A549 treated with GW870086 at 1 μM for 4 hours (cell line): ENCODE results near the gene MCEMP1. TPM values are rescaled to one million over a fixed set of nuclear protein-coding genes. Genes with fewer than 3 reads are reported as not detected.

Experiments used
- total RNA-seq: library from RNA; stranded (reverse); fragments of 200-300 nt; extraction: Qiagen RNA extraction; gene quantifications from 5 replicates; pipeline ENCODE4 v1.2.3, GENCODE V29; 2022; ENCODE audit warnings: low read depth

The MCEMP1 gene, protein sequence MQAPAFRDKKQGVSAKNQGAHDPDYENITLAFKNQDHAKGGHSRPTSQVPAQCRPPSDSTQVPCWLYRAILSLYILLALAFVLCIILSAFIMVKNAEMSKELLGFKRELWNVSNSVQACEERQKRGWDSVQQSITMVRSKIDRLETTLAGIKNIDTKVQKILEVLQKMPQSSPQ
- total RNA-seq = not detected in 5 replicates

GRCh38 chr19:7676854-7677253, at the start of gene MCEMP1:
MCEMP1 (plus strand) TSS chr19:7677090; CDS start chr19:7677121, 31 bp downstream.

GRCh38 chr19:7629347-7630054, 47.4 kb upstream of the MCEMP1 start, which contains the start of the genes PET100 and XAB2:
PET100 (plus strand) TSS chr19:7629793; CDS start chr19:7629834, 41 bp downstream.
XAB2 (minus strand) TSS chr19:7629545; CDS start chr19:7629527, 18 bp downstream.

DNA sequence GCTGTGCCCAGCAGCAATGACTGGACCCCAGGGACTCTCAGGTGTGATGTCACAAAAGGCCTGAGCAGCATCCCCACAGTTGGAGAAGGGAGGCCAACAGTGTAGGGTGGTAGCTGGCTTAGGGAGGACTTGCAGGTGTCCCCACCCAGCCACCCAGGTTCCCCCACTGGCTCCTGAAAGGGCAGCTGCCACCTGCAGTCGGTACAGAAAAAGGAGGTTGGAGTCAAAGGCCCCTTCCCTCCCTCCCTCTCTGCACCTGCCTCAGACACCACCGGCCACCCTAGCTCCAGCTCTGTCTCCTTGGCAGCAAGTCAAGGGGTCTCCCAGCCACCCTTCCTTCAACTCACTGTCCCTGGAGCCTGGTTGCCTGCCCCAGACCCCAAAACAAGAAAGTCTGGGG, 43.2 kb upstream of the MCEMP1 start, which contains the start of gene PCP2:
Gene PCP2 (minus strand): TSS at position 22 of the 400 bp plus-strand sequence. CDS start 262 bp downstream, outside the sequence.

GRCh38 chr19:7636691-7637373, 40.1 kb upstream of the MCEMP1 start, which contains the start of gene STXBP2:
STXBP2 (plus strand) TSS chr19:7637110; CDS start chr19:7637150, 40 bp downstream.

DNA sequence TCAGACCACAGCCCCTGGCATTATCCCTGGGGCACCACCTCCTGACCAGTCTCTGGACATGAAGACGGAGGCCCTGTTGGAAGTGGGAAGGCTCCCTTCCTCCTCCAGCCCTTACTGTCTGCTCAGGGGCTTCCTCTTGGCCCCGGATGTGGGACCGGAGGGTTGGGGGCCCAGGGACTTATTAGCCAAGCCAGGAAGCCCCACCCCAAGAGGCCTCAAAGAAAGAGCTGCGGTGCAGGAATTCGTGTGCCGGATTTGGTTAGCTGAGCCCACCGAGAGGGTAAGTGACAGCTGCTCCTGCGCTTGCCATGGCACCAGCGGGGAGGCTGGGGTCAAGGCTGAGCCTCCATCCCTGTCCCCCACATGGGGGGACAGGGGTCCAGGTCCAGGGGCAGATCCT, 8.0 kb upstream of the MCEMP1 start, which contains the start of gene RETN:
Gene RETN (plus strand): TSS at position 208 of the 400 bp plus-strand sequence. CDS start 278 bp downstream, outside the sequence.

GRCh38 chr19:7680606-7681339, 3.9 kb downstream of the MCEMP1 start, which contains the start of gene TRAPPC5:
TRAPPC5 (plus strand) TSS chr19:7680833; CDS start chr19:7682254, 1,421 bp downstream.

DNA sequence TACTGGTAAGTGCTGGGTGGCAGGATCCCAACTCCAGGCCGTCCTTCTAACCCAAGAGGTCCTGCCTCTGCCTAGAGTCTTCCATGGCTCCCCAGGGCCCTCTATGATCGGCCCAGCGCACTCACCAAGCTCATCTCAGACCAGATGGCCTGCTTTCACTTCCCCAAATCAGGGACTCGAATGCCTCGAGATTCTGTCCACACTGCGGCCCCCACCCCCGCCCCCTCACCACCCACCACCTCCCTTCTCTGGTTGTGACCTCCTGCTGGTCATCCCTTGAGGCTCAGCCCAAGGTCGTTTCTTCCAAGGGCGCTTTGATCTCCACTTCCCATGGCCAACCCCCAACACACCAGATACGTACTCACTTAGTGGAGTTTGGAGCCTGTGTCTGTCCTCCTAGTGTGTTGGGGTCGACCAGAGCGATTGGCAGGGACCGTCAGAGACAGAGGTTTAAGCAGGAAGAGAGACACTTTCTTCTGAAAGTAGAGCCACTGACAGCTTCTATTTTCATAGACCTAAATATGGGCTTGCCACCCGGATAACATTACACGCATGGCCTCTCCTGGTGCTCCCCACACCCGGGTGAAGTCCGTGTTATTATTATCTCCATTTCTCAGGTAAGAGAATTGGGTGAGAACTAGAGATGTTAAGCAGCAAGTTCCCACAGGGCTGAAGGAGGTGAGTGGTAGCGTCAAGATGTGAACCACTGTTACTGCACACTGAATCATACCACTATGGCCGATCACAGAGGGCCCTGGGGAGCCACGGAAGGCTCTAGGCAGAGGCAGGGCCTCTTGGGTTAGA, 25.0 kb downstream of the MCEMP1 start, which contains the start of gene FCER2:
Gene FCER2 (minus strand): TSS at position 478 of the 804 bp plus-strand sequence. CDS start 2,371 bp downstream, outside the sequence.

Other genes starting within 250 kb of the MCEMP1 start
- 1.6 to 2.4 TPM (median 2.1 TPM) in 5 replicates for gene PEX11G, start 188.1 kb upstream of the MCEMP1 start, total RNA-seq
- gene ZNF358, start 161.0 kb upstream of the MCEMP1 start, total RNA-seq = 15.8 to 19.1 TPM (median 17.3 TPM) in 5 replicates
- gene MCOLN1, start 154.5 kb upstream of the MCEMP1 start, total RNA-seq = 7.1 to 13.4 TPM (median 12.1 TPM) in 5 replicates
- gene PNPLA6, start 141.4 kb upstream of the MCEMP1 start, total RNA-seq = 29.3 to 37.6 TPM (median 34.5 TPM) in 5 replicates
- gene CAMSAP3, start 81.2 kb upstream of the MCEMP1 start, total RNA-seq = 4.0 to 5.8 TPM (median 5.0 TPM) in 5 replicates
- gene XAB2, start 47.5 kb upstream of the MCEMP1 start, total RNA-seq = 21.3 to 25.7 TPM (median 24.5 TPM) in 5 replicates
- 50.7 to 71.4 TPM (median 57.1 TPM) in 5 replicates for gene PET100, start 47.3 kb upstream of the MCEMP1 start, total RNA-seq
- not detected in 5 replicates for gene PCP2, start 43.4 kb upstream of the MCEMP1 start, total RNA-seq
- 32.9 to 41.8 TPM (median 40.6 TPM) in 5 replicates for gene STXBP2, start 40.0 kb upstream of the MCEMP1 start, total RNA-seq
- not detected in 5 replicates for gene RETN, start 8.0 kb upstream of the MCEMP1 start, total RNA-seq
- gene TRAPPC5, start 3.7 kb downstream of the MCEMP1 start, total RNA-seq = 52.4 to 111 TPM (median 106 TPM) in 5 replicates
- gene FCER2, start 25.0 kb downstream of the MCEMP1 start, total RNA-seq = not detected in 5 replicates
- not detected in 5 replicates for gene CLEC4G, start 55.0 kb downstream of the MCEMP1 start, total RNA-seq
- gene CD209, start 70.4 kb downstream of the MCEMP1 start, total RNA-seq = not detected in 5 replicates
- not detected in 5 replicates for gene CLEC4M, start 86.2 kb downstream of the MCEMP1 start, total RNA-seq
- 1.3 to 1.7 TPM (median 1.5 TPM) in 5 replicates for gene EVI5L, start 153.1 kb downstream of the MCEMP1 start, total RNA-seq
- gene PRR36, start 197.3 kb downstream of the MCEMP1 start, total RNA-seq = 0.22 to 0.49 TPM (median 0.41 TPM) in 5 replicates
- gene LRRC8E, start 211.4 kb downstream of the MCEMP1 start, total RNA-seq = 5.1 to 7.1 TPM (median 6.3 TPM) in 5 replicates
- 10.9 to 15.6 TPM (median 14.6 TPM) in 5 replicates for gene MAP2K7, start 226.8 kb downstream of the MCEMP1 start, total RNA-seq
- gene TGFBR3L, start 237.7 kb downstream of the MCEMP1 start, total RNA-seq = 1.1 to 2.2 TPM (median 1.9 TPM) in 5 replicates
- gene SNAPC2, start 243.2 kb downstream of the MCEMP1 start, total RNA-seq = 19.7 to 30.6 TPM (median 27.1 TPM) in 5 replicates
- gene CTXN1, start 249.0 kb downstream of the MCEMP1 start, total RNA-seq = 10.4 to 21.1 TPM (median 20.1 TPM) in 5 replicates